ENCODE data around the gene PPP3R1. TPM values are rescaled to one million over a fixed set of nuclear protein-coding genes. Genes with fewer than 3 reads are reported as not detected.

Gene PPP3R1
- total RNA-seq, 3 donors from 2014 or later (not counting 1 experiment from before 2014, with no cell fraction given): 77.8 to 86.2 (median 79.9) TPM

DNA sequence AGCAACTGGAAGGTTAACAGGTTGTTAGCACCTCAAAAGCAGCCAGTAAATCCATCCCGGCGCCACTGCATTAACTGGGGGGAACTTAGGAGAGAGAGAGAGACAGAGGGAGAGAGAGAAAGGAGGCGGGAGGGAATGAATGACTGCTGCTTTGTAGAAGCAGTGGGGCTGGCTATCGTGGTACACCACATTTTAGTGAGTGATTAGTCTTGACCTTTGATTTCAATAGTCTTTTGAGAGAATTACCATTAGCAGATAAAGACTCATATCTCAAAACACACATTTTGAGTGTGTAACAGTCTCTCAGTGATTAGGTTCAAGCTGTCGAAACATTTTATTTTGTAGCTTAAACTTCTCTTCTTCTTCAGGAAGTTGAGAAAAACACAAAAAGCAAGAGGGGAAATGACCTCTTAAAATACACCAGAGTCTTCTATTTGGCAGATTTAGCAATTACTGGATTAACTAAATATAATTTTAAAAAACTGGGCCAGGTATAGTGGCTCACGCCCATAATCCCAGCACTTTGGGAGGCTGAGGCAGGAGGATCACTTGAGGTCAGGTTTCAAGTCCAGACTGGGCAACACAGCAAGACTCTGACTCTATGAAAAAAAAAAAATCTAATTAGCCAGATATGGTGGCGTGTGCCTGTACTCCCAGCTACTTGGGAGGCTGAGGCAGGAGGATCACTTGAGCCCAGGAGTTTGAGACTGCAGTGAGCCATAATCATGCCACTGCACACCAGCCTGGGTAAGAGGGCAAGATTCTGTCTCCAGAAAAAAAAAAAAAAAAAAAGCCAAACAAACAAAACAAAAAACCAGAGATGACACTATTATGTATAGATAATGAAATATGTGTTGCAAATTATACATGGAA lies 116.6 kb downstream of the PPP3R1 start:
- Mint-ChIP-seq H3K4me1 (no peaks in the 10 kb centered on the region), H3K4me3 (no peak overlapping the region), H3K9me3 (no peaks in the 10 kb centered on the region), H3K36me3 (peaks cover 7% of the 10 kb centered on the region), H3K27ac (no peak overlapping the region), H3K27me3 (ENCODE audit: low read depth in 2 of 2) (no peaks in the 10 kb centered on the region)
- H3K9me3 ChIP-seq (ENCODE audit: control insufficient read depth, insufficient read depth, low read length): no peaks in the 10 kb centered on the region
- H3K36me3 ChIP-seq (ENCODE audit: control insufficient read depth, insufficient read depth, low read length): peaks cover 17% of the 10 kb centered on the region
- peak in 1 of 3 donors; percentile 55 for ATAC-seq
- H3K27ac ChIP-seq (ENCODE audit: low read length): no peak overlapping the region
- WGBS (ENCODE audit: insufficient coverage): 63% methylated on average over 6 of the region's 7 CpGs
- no peak overlapping the region for H3K4me3 ChIP-seq (ENCODE audit: low read length)
- TF ChIP-seq, protein P1, sequence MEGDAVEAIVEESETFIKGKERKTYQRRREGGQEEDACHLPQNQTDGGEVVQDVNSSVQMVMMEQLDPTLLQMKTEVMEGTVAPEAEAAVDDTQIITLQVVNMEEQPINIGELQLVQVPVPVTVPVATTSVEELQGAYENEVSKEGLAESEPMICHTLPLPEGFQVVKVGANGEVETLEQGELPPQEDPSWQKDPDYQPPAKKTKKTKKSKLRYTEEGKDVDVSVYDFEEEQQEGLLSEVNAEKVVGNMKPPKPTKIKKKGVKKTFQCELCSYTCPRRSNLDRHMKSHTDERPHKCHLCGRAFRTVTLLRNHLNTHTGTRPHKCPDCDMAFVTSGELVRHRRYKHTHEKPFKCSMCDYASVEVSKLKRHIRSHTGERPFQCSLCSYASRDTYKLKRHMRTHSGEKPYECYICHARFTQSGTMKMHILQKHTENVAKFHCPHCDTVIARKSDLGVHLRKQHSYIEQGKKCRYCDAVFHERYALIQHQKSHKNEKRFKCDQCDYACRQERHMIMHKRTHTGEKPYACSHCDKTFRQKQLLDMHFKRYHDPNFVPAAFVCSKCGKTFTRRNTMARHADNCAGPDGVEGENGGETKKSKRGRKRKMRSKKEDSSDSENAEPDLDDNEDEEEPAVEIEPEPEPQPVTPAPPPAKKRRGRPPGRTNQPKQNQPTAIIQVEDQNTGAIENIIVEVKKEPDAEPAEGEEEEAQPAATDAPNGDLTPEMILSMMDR (IDR thresholded peaks at IDR 0.05): no peak
- intact Hi-C loops (cut with micrococcal nuclease): no loop called here
- H3K27me3 ChIP-seq (ENCODE audit: control insufficient read depth, insufficient read depth, low read length): no peaks in the 10 kb centered on the region
- no peaks in the 10 kb centered on the region for H3K4me1 ChIP-seq (ENCODE audit: control insufficient read depth, insufficient read depth, low read length)
- DNase-seq: no peak

DNA sequence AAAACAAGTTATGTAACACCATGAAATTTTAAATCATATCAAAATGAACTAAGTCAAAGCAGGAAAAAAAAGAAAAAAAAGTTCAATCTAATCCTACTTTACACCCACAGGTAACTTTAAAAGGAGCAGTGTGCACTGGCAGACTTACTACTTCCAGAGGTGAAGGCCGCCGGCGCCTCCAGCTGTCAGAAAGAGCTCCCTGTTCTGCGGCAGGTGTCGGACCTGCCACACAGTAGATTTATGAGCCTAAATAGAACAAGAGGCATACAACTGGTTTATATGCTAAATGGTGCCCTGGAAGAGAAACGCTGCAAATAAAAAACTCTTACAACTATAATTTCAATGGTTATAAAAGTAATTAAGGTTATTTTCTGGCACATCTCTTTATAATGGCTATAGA lies 117.8 kb downstream of the PPP3R1 start:
- intact Hi-C loops (cut with micrococcal nuclease): no loop called here
- Histone ChIP-seq H3K4me1 (ENCODE audit: control insufficient read depth, insufficient read depth, low read length) (no peaks in the 10 kb centered on the region), H3K36me3 (ENCODE audit: control insufficient read depth, insufficient read depth, low read length) (peaks cover 17% of the 10 kb centered on the region), H3K4me3 (ENCODE audit: low read length) (no peak overlapping the region), H3K27me3 (ENCODE audit: control insufficient read depth, insufficient read depth, low read length) (no peaks in the 10 kb centered on the region), H3K27ac (ENCODE audit: low read length) (no peak overlapping the region), H3K9me3 (ENCODE audit: control insufficient read depth, insufficient read depth, low read length) (no peaks in the 10 kb centered on the region)
- ATAC-seq (no peak), DNase-seq (no peak)
- H3K9me3 Mint-ChIP-seq: no peaks in the 10 kb centered on the region
- H3K4me1 Mint-ChIP-seq: no peaks in the 10 kb centered on the region
- peaks cover 7% of the 10 kb centered on the region for H3K36me3 Mint-ChIP-seq
- WGBS (ENCODE audit: insufficient coverage): 79% methylated on average over 5 of the region's 6 CpGs
- no peaks in the 10 kb centered on the region for H3K27me3 Mint-ChIP-seq (ENCODE audit: low read depth in 2 of 2)
- TF ChIP-seq, protein P1 (IDR thresholded peaks at IDR 0.05): no peak
- no peak overlapping the region for H3K4me3 Mint-ChIP-seq
- no peak overlapping the region for H3K27ac Mint-ChIP-seq

DNA sequence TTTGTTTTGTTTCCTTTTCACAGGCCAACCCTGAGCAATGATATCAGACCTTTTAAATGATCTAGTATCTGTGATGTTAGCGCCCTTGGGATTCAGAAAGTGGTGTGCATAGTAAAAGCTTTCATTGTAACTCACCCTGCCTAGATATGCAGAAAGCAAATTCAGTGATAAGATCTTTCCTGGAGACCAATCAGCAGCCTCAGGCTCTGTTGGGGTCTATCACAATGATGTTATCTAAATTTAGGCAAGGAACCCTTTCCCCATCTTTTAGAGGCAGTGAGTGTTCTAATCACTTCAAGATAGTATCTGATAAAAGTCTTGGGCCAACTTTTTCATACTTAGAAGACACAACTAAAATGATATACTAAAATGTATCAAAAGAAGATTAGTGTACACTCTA lies 118.2 kb downstream of the PPP3R1 start:
- Mint-ChIP-seq H3K4me3 (no peak overlapping the region), H3K27me3 (ENCODE audit: low read depth in 2 of 2) (no peaks in the 10 kb centered on the region), H3K4me1 (no peaks in the 10 kb centered on the region), H3K36me3 (peaks cover 7% of the 10 kb centered on the region), H3K27ac (no peak overlapping the region), H3K9me3 (no peaks in the 10 kb centered on the region)
- no peak overlapping the region for H3K4me3 ChIP-seq (ENCODE audit: low read length)
- H3K27me3 ChIP-seq (ENCODE audit: control insufficient read depth, insufficient read depth, low read length): no peaks in the 10 kb centered on the region
- DNase-seq (no peak), ATAC-seq (no peak)
- H3K9me3 ChIP-seq (ENCODE audit: control insufficient read depth, insufficient read depth, low read length): no peaks in the 10 kb centered on the region
- TF ChIP-seq, protein P1 (IDR thresholded peaks at IDR 0.05): no peak
- H3K27ac ChIP-seq (ENCODE audit: low read length): no peak overlapping the region
- H3K36me3 ChIP-seq (ENCODE audit: control insufficient read depth, insufficient read depth, low read length): peaks cover 16% of the 10 kb centered on the region
- WGBS (ENCODE audit: insufficient coverage): 86% methylated on average over 1 of the region's 1 CpG
- H3K4me1 ChIP-seq (ENCODE audit: control insufficient read depth, insufficient read depth, low read length): no peaks in the 10 kb centered on the region
- intact Hi-C loops (cut with micrococcal nuclease): no loop called here

Other genes starting within 250 kb of the PPP3R1 start
- gene C1D, start 189.5 kb downstream of the PPP3R1 start, total RNA-seq: 10 to 100 TPM; 21.5 to 30.3 (median 22.6) TPM
- gene PNO1, start 94.6 kb downstream of the PPP3R1 start, total RNA-seq: 10 to 100 TPM; 19.4 to 25.1 (median 25.0) TPM
- gene CNRIP1, start 67.4 kb upstream of the PPP3R1 start, total RNA-seq: under 1 TPM in 2 of 3 donors, not detected in 1; 0.39 to 0.98 TPM
- 100 to 1,000 TPM; 307 to 368 (median 333) TPM for gene PLEK, start 112.8 kb upstream of the PPP3R1 start, total RNA-seq
- gene FBXO48, start 214.8 kb upstream of the PPP3R1 start, total RNA-seq: 1 to 10 TPM in 2 of 3 donors, under 1 TPM in 1; 0.96 to 1.3 (median 1.1) TPM
- gene APLF, start 215.1 kb upstream of the PPP3R1 start, total RNA-seq: 1 to 10 TPM; 2.2 to 4.3 (median 3.8) TPM

All from natural killer cell (primary cell).